Urothelium cell line (cell line): ENCODE results near the gene BSPH1.
"Not testable (repeated sequence)": the region's sequence is repeated elsewhere in the genome, so short reads cannot be mapped to it uniquely, and the experiment has no call there.

Experiments
- DNase-seq: peaks from one replicate; pipeline ENCODE4 v3.0.0; 2011; ENCODE audit warnings: low spot score, mixed read lengths
- FAIRE-seq: peaks from 2 replicates; lab custom pipeline; 2011; peaks lifted over from hg19 to GRCh38; lab: Jason Lieb, UNC

The BSPH1 gene, protein sequence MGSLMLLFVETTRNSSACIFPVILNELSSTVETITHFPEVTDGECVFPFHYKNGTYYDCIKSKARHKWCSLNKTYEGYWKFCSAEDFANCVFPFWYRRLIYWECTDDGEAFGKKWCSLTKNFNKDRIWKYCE

DNA sequence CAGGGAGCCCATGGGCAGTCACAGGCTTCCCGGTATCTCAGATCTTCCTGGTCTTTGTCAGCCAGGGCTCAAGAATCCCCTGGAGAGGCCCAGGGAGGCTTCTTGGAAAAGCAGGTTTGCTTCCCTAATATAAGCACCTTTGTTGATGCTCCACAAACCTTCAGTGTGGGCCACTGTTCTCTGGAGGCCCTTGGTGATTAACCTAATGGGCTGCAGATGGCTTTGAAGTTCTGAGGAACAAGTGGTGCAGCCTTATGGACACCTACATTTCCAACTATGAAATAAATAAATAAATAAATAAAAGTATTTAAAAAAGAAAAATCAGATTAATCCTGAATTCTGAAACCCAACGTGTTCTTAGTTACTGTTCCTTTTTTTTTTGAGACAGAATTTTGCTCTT is at the start of gene BSPH1:
BSPH1 (minus strand) TSS at position 101 of the 400 bp plus-strand sequence; CDS start at position 12, 89 bp downstream.
- FAIRE-seq (no peak), DNase-seq (no peak)

- no peak for FAIRE-seq
- no peak for DNase-seq
These were observed 44.8 kb upstream of the BSPH1 start for GRCh38 chr19:48036765-48037164.

DNA sequence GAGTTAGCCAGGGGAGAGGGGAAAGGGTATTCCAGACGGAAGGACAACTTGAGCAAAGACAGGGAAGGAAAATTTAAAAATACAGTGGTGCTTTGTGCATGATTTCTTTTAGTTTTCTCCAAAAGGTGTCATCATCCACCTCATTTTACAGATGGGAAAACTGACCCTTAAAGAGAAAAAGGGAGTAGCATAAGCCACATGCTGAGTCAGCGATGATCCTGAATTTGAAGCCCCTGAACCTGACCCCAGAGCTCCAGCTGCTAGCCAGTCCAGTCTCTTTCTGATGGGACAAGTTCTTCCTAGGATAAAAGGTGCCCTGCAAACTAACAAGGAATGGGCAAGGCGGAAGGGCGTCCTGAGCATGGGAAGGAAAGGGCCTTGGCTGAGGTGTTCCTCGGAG is 41.6 kb upstream of the BSPH1 start:
- no peak for DNase-seq
- FAIRE-seq: no peak

GRCh38 chr19:48030073-48030472 is 38.1 kb upstream of the BSPH1 start:
- no peak for DNase-seq

GRCh38 chr19:48029431-48029830 is 37.5 kb upstream of the BSPH1 start:
- DNase-seq (no peak), FAIRE-seq (no peak)

More at GRCh38 chr19:48030073-48030472, 38.1 kb upstream of the BSPH1 start:
- FAIRE-seq: no peak

DNA sequence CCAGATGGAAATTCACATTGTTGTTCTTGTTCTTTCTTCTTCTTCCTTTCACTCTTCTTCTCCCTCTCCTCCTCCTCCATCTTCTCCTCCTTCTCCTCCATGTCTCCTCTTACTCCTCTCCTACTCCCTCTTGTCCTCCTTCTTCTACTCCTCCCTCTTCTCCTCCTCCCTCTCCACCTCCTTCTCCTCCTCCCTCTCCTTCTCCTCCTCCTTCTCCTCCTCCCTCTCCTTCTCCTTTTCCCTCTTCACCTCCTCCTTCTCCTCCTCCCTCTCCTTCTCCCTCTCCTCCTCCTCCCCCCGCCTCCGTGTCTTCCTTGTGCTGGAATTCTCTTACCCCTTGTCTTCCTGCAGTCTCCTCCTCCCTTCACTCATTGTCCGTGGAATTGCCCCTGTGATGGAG is 33.5 kb upstream of the BSPH1 start:
- no peak for DNase-seq
- no peak for FAIRE-seq

DNA sequence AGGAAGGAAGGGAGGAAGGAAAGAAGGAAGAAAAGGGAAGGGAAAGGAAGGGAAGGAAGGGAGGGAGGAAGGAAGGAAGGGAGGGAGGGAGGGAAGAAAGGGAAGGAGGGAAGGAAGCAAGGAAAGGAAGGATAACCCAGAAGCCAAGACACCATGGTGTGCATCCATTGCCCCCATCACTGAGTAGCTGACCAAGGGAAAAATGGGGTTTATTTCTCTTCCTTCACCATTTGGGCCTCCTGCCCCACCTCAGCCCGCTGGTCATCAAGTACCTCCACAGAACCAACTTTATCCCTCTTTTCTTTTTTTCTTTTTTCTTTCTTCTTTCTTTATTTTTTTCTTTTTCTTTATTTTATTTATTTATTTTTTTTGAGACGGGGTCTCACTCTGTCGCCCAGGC is 31.5 kb upstream of the BSPH1 start:
- DNase-seq (no peak), FAIRE-seq (no peak)

- DNase-seq (no peak), FAIRE-seq (no peak)
These were observed 31.0 kb upstream of the BSPH1 start for GRCh38 chr19:48023011-48023410.

DNA sequence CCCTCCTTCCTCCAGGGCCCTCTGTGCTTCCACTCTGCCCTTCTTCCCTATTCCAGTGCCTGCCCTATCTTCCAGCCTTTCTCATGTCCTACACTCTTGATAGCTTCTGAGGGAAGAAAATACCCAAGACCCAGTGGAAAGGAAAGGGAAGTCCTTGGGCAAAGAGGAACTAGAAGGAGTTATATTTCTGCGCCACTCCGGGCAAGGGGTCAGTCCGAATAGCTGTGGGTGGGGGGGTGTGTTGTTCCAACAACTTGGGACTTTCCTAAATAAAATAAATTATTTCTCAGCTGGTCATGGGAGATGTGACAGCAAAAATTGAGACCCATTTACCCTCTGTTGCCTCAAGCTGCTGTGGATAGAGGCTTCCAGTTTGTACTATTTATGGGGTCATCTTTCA is 28.7 kb upstream of the BSPH1 start:
- FAIRE-seq (no peak), DNase-seq (no peak)

- no peak for DNase-seq
- FAIRE-seq: peak; percentile 99
These were observed 19.2 kb upstream of the BSPH1 start for GRCh38 chr19:48010932-48011758.

- no peak for DNase-seq
- FAIRE-seq: no peak
These were observed 14.8 kb upstream of the BSPH1 start for GRCh38 chr19:48006762-48007161.

- DNase-seq (no peak), FAIRE-seq (no peak)
These were observed 12.3 kb upstream of the BSPH1 start for GRCh38 chr19:48004236-48004635.

DNA sequence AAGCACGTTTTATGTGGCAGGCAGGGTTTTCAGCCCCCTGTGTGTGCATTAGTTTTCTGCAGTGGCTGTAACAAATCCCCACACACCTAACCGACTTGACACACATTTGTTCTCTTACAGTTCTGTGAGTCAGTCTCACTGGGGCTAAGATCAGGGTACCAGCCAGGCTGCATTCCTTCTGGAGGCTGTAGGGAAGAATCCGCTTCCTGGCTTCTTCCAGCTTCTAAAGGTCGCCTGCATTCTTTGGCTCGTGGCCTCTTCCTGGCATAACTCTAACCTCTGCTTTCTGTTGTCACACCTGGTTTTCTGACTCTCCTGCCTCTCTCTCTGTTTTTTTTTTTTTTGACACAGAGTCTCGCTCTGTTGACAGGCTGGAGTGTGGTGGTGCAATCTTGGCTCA is 8.9 kb upstream of the BSPH1 start:
- DNase-seq: no peak
- FAIRE-seq: no peak

DNA sequence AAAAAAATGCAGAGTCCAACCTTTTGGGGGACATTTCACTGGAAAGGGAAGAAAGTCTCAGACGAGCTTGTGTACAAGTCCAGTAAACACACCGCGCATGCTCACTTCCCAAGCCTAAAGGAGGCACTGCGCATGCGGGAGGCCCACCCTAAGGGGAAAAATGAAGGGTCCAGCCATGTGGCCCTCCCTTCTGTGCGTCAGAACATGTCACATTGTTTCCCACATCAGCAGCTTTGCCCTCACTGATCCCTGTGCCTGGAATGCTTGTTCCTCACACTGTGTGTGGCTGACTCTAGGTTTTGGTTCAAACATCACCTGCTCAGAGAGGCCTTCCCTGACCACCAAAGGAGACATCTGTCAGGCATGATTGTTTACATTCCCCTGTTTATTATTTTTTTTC is 6.8 kb upstream of the BSPH1 start:
- DNase-seq: no peak

DNA sequence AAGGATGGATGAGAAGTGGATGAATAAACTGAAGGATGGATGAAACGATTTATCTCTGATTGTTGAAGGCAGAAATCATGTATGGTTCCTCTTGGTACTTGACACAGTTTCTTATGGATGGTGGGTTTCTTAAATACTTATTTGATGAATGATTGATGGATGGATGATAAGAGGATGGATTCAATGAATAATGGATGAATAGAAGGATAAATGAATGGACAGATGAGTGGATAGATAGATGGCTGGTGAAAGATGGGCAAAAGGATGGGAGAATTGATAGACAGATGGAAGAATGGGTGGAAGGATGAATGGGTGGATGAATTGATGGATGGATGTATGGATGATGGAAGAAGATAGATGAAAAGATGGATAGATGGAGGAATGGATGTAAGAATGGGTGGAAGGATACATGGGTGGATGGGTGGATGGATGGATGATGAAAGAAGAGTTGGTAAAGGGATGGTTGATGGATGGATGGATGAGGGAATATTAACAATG is 4.3 kb upstream of the BSPH1 start:
- FAIRE-seq: no peak
- DNase-seq: no peak

More for the DNA sequence above, 6.8 kb upstream of the BSPH1 start:
- FAIRE-seq: no peak

DNA sequence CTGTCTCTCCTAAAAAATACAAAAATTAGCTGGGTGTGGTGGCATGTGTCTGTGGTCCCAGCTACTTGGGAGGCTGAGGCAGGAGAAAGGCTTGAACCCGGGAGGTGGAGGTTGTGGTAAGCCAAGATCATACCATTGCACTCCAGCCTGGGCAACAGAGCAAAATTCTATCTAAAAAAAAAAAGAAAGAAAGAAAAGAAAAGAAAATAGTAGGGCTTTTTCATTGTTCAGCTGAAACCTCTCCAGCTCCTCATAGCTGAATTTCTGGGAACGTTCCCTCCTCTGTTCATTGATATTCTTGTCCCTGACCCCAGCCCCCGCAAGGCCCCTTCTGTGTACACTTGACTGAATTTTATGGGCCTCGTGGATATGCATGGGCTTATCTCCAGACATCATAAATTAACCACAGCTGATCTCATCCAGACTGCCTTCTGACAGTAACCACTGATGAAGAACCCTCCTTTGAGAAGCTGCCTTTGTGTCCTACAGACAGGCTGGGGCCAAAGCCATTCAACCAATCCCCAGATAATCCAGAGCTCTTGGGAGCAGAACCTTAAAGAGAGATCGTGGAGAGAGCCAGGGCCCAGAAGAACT is 2.3 kb upstream of the BSPH1 start, which contains the start of gene ELSPBP1:
ELSPBP1 (plus strand) TSS at position 424 of the 594 bp plus-strand sequence. CDS start 14,036 bp downstream, outside the sequence.
- DNase-seq: peak; percentile 24
- no peak for FAIRE-seq

GRCh38 chr19:47991191-47991808 is 670 bp downstream of the BSPH1 start:
- FAIRE-seq (no peak), DNase-seq (no peak)

DNA sequence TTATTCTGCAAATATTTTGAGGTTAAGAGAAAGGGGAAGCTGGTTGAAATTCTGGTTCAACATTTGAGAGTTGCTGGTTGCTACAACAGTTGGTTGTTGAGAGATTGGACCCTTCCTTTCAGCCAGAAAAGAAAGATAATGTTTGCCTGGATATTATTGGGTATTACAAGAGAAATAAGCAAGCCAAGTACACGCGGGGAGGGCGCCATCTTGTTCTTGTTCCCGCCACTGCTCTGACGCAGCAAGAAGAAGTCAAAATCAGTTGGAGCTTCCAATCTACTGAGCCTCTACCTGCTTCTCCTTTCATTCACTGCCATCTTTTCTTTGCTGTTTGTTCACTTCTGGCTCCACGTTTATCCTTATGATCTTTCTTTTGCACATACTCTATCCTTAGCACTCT is 18.4 kb downstream of the BSPH1 start:
- FAIRE-seq (no peak), DNase-seq (no peak)

- DNase-seq, FAIRE-seq: not testable (repeated sequence)
These were observed 36.0 kb downstream of the BSPH1 start for GRCh38 chr19:47955936-47956335.

DNA sequence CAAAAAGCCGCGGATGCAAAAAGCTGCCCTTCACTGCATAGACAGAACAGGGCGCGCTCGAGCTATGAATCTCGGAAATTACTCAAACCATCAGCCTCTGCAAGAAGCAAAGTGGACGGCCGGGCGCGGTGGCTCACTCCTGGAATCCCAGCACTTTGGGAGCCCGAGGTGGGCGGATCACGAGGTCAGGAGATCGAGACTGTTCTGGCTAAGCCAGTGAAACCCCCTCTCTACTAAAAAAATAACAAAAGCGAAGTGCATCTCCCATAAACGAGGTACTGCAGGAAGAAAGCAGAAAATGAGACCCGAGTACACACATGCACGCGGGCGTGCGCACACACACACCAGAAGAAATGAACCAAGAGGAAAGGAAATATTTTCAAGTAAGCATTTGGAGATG is 39.8 kb downstream of the BSPH1 start:
- not testable (repeated sequence) for DNase-seq, FAIRE-seq

DNA sequence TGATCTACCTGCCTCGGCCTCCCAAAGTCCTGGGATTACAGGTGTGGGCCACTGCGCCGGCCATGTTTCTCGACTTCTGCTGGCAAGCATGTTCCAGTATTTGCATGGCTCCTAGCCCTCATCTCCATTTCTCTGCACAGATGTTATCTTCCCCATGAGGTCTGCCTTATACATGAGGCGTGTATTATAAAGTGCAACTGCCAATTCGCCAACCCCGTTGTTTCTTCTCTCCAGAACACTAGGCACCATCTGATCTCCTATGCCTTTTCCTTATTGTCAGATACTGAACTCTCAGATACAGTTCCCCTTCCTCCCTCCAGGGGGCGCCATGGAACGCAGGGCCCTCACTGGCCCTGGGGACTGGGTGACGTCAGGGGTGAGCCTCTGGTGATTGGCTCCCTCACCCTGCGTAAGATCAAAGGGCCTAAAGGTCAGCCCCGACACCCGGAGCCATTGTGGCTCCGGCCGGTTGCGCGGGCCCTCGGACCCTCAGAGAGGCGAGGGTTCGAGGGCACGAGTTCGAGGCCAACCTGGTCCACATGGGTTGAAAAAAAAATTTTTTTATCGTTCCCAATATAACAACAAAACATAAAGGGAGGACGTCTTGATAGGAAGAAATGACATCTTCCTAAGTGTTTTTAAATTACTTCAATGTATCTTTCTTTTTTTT is 42.0 kb downstream of the BSPH1 start:
- DNase-seq, FAIRE-seq: not testable (repeated sequence)
